NB4 (cell line): ENCODE data around the gene C2CD2L.

Experiments
- MAX ChIP-seq: IDR thresholded peaks from 2 replicates; pipeline ENCODE4 v1.6.1; 2011; ENCODE audit warnings: low read depth, low read length
- POLR2A ChIP-seq: IDR thresholded peaks from 2 replicates; pipeline ENCODE4 v1.6.1; 2011; ENCODE audit warnings: mild to moderate bottlenecking; ENCODE audit not compliant: insufficient read length; ENCODE audit errors: extremely low read depth
- TF ChIP-seq, protein P1 (sequence below): IDR thresholded peaks from one replicate; pipeline ENCODE4 v1.5.1; 2012; ENCODE audit warnings: low read depth, low read length

- TF ChIP-seq MAX (no peak), POLR2A (no peak)
- TF ChIP-seq, protein P1, sequence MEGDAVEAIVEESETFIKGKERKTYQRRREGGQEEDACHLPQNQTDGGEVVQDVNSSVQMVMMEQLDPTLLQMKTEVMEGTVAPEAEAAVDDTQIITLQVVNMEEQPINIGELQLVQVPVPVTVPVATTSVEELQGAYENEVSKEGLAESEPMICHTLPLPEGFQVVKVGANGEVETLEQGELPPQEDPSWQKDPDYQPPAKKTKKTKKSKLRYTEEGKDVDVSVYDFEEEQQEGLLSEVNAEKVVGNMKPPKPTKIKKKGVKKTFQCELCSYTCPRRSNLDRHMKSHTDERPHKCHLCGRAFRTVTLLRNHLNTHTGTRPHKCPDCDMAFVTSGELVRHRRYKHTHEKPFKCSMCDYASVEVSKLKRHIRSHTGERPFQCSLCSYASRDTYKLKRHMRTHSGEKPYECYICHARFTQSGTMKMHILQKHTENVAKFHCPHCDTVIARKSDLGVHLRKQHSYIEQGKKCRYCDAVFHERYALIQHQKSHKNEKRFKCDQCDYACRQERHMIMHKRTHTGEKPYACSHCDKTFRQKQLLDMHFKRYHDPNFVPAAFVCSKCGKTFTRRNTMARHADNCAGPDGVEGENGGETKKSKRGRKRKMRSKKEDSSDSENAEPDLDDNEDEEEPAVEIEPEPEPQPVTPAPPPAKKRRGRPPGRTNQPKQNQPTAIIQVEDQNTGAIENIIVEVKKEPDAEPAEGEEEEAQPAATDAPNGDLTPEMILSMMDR = no peak
These were observed 4.3 kb downstream of the C2CD2L start for GRCh38 chr11:119111361-119111925.
